Measurements from ENCODE around the gene GREM1.

GREM1 gene

GRCh38 chr15:32738666-32739065 lies 20.9 kb downstream of the GREM1 start:
- no peaks in the 10 kb centered on the region for H3F3A ChIP-seq (ENCODE audit: insufficient read depth, low read length)
- no peak overlapping the region for H3K4me2 ChIP-seq (ENCODE audit: low read length)
- no peak overlapping the region for H3K9ac ChIP-seq (ENCODE audit: low read length)
- H3K27ac ChIP-seq (ENCODE audit: low read depth, low read length, poor library complexity, severe bottlenecking): no peak overlapping the region
- no peaks in the 10 kb centered on the region for H3K27me3 ChIP-seq (ENCODE audit: insufficient read depth, low read length)
- TF ChIP-seq CTCF (IDR thresholded peaks at IDR 0.05; ENCODE audit: low read length) (no peak), EZH2 (IDR thresholded peaks at IDR 0.05; ENCODE audit: borderline replicate concordance, low read length) (no peak)
- H2AFZ ChIP-seq (ENCODE audit: low read length): no peak overlapping the region
- H3K79me2 ChIP-seq (ENCODE audit: insufficient read depth, low read length): no peaks in the 10 kb centered on the region
- H3K9me3 ChIP-seq (ENCODE audit: low read length): no peaks in the 10 kb centered on the region
- H3K36me3 ChIP-seq (ENCODE audit: insufficient read depth, low read length): no peaks in the 10 kb centered on the region
- no peak overlapping the region for H3K4me3 ChIP-seq (ENCODE audit: low read depth, low read length, poor library complexity, severe bottlenecking)
- no peaks in the 10 kb centered on the region for H3K9me2 ChIP-seq (ENCODE audit: low read depth, low read length)
- H4K20me1 ChIP-seq (ENCODE audit: insufficient read depth, low read length): no peaks in the 10 kb centered on the region
- no peaks in the 10 kb centered on the region for H3K4me1 ChIP-seq (ENCODE audit: insufficient read depth, low read length, severe bottlenecking)

- Histone ChIP-seq H4K20me1 (ENCODE audit: insufficient read depth, low read length) (no peaks in the 10 kb centered on the region), H3K4me3 (ENCODE audit: low read depth, low read length, poor library complexity, severe bottlenecking) (no peak overlapping the region), H2AFZ (ENCODE audit: low read length) (no peak overlapping the region), H3K9me2 (ENCODE audit: low read depth, low read length) (no peaks in the 10 kb centered on the region), H3K36me3 (ENCODE audit: insufficient read depth, low read length) (no peaks in the 10 kb centered on the region), H3K27ac (ENCODE audit: low read depth, low read length, poor library complexity, severe bottlenecking) (no peak overlapping the region), H3F3A (ENCODE audit: insufficient read depth, low read length) (no peaks in the 10 kb centered on the region), H3K4me1 (ENCODE audit: insufficient read depth, low read length, severe bottlenecking) (no peaks in the 10 kb centered on the region), H3K9ac (ENCODE audit: low read length) (no peak overlapping the region), H3K27me3 (ENCODE audit: insufficient read depth, low read length) (no peaks in the 10 kb centered on the region), H3K4me2 (ENCODE audit: low read length) (no peak overlapping the region), H3K9me3 (ENCODE audit: low read length) (no peaks in the 10 kb centered on the region), H3K79me2 (ENCODE audit: insufficient read depth, low read length) (no peaks in the 10 kb centered on the region)
- TF ChIP-seq EZH2 (IDR thresholded peaks at IDR 0.05; ENCODE audit: borderline replicate concordance, low read length) (no peak), CTCF (IDR thresholded peaks at IDR 0.05; ENCODE audit: low read length) (no peak)
Measured at GRCh38 chr15:32739522-32740063, 21.8 kb downstream of the GREM1 start.

GRCh38 chr15:32743411-32744140 lies 25.8 kb downstream of the GREM1 start:
- H3K4me3 ChIP-seq (ENCODE audit: low read depth, low read length, poor library complexity, severe bottlenecking): no peak overlapping the region
- H3K9me3 ChIP-seq (ENCODE audit: low read length): no peaks in the 10 kb centered on the region
- H3K27ac ChIP-seq (ENCODE audit: low read depth, low read length, poor library complexity, severe bottlenecking): no peak overlapping the region
- H4K20me1 ChIP-seq (ENCODE audit: insufficient read depth, low read length): no peaks in the 10 kb centered on the region
- H2AFZ ChIP-seq (ENCODE audit: low read length): no peak overlapping the region
- no peaks in the 10 kb centered on the region for H3K9me2 ChIP-seq (ENCODE audit: low read depth, low read length)
- no peaks in the 10 kb centered on the region for H3K27me3 ChIP-seq (ENCODE audit: insufficient read depth, low read length)
- H3K4me1 ChIP-seq (ENCODE audit: insufficient read depth, low read length, severe bottlenecking): no peaks in the 10 kb centered on the region
- no peaks in the 10 kb centered on the region for H3K79me2 ChIP-seq (ENCODE audit: insufficient read depth, low read length)
- H3F3A ChIP-seq (ENCODE audit: insufficient read depth, low read length): no peaks in the 10 kb centered on the region
- no peak overlapping the region for H3K9ac ChIP-seq (ENCODE audit: low read length)
- H3K4me2 ChIP-seq (ENCODE audit: low read length): no peak overlapping the region
- no peaks in the 10 kb centered on the region for H3K36me3 ChIP-seq (ENCODE audit: insufficient read depth, low read length)
- no peak for TF ChIP-seq CTCF (IDR thresholded peaks at IDR 0.05; ENCODE audit: low read length)
- TF ChIP-seq EZH2 (IDR thresholded peaks at IDR 0.05; ENCODE audit: borderline replicate concordance, low read length): no peak
